Skeletal muscle cell (primary cell): Measurements from ENCODE around the gene RAB40B.
"Not testable (repeated sequence)": the region's sequence is repeated elsewhere in the genome, so short reads cannot be mapped to it uniquely, and the experiment has no call there.

ENCODE experiments used
- DNase-seq: peaks from one replicate; pipeline ENCODE4 v3.0.0-alpha.2; 2010; ENCODE audit warnings: low read depth
- H3K4me3 ChIP-seq: 2 replicates; pipeline ENCODE4 v1.5.1; 2011; ENCODE audit warnings: low read depth, mild to moderate bottlenecking, control low read depth, low read length, moderate library complexity

The RAB40B gene

GRCh38 chr17:82658331-82658730 is 40.2 kb downstream of the RAB40B start:
- DNase-seq: no peak
- H3K4me3 ChIP-seq: no peak overlapping the region

- DNase-seq: no peak
- H3K4me3 ChIP-seq: no peak overlapping the region
Measured at GRCh38 chr17:82657926-82658325, 40.6 kb downstream of the RAB40B start.

GRCh38 chr17:82656266-82656665 is 42.2 kb downstream of the RAB40B start:
- no peak overlapping the region for H3K4me3 ChIP-seq
- no peak for DNase-seq

DNA sequence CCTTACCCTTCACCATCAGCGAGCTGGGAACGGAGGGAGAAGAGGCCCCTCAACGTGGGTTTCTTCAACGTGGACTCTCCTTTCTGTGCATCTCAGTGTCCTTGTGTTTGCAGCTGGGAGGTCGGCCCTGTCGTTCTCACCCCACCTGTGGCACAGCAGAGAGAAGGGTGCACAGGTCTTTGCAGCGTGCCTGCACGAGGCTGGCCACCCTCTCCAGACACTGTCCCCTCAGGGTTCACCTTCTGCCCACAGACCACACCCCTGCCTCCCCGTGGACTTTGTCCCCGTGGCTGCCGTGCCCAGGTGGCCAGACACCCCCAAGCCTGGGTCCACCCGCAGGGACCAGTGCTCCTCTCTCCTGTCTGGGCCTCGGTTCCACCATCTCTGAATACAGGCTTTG is 43.0 kb downstream of the RAB40B start:
- no peak for DNase-seq

GRCh38 chr17:82655038-82655479 is 43.4 kb downstream of the RAB40B start:
- no peak overlapping the region for H3K4me3 ChIP-seq
- no peak for DNase-seq

More for the DNA sequence above, 43.0 kb downstream of the RAB40B start:
- H3K4me3 ChIP-seq: no peak overlapping the region

DNA sequence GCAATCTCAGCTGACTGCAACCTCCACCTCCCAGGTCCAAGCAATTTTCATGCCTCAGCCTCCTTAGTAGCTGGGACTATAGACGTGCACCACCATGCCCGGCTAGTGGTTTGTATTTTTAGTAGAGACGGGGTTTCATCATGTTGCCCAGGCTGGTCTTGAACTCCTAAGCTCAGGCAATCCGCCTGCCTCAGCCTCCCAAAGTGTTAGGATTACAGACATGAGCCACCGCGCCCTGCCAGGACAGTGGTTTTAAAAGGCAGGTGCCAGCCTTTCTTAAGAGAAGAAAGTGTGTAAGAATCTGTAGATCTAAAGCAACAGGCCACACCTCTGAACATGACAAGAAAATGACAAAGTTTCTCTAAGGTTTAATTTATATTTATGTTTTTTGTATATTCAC is 43.9 kb downstream of the RAB40B start:
- not testable (repeated sequence) for H3K4me3 ChIP-seq, DNase-seq

- no peak for DNase-seq
- H3K4me3 ChIP-seq: no peak overlapping the region
Measured at GRCh38 chr17:82653651-82654528, 44.6 kb downstream of the RAB40B start.

DNA sequence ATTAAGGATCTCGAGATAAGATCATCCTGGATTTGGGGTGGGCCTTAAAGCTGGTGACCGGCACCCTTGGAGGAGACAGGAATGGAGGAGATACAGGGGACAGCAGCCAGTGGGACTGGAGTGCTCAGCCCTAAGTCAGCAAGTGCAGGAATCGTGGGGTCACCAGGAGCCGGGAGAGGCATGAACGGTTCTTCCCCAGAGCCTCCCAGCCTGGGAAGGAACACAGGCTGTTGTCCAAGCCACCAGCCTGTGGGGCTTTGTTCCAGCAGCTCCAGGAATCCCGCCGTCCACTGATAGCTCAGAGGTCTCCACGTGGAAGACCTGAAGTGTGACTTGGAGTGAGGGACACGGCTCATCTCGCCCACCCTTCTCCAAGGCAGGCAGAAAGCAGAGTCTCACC is 47.8 kb downstream of the RAB40B start:
- no peak overlapping the region for H3K4me3 ChIP-seq
- DNase-seq: no peak

GRCh38 chr17:82649501-82650261 is 48.8 kb downstream of the RAB40B start:
- DNase-seq: no peak
- no peak overlapping the region for H3K4me3 ChIP-seq

GRCh38 chr17:82648742-82649331 is 49.7 kb downstream of the RAB40B start:
- peak overlapping the region; percentile 48 for H3K4me3 ChIP-seq
- DNase-seq: no peak

- peak within 1 kb of the TSS; percentile 84 for H3K4me3 ChIP-seq
- DNase-seq: peak; percentile 96
Measured at GRCh38 chr17:82648165-82648668, 50.3 kb downstream of the RAB40B start, which contains the start of gene WDR45B. TSS of gene WDR45B (minus strand) at chr17:82648444. CDS start at chr17:82648340, 104 bp downstream.

- no peak for DNase-seq
- peak overlapping the region; percentile 84 for H3K4me3 ChIP-seq
Measured at GRCh38 chr17:82647593-82648164, 50.8 kb downstream of the RAB40B start.

GRCh38 chr17:82645516-82645915 is 53.0 kb downstream of the RAB40B start:
- H3K4me3 ChIP-seq: no peak overlapping the region
- DNase-seq: no peak

GRCh38 chr17:82644148-82644547 is 54.4 kb downstream of the RAB40B start:
- DNase-seq: no peak
- no peak overlapping the region for H3K4me3 ChIP-seq

GRCh38 chr17:82642022-82642421 is 56.5 kb downstream of the RAB40B start:
- DNase-seq: no peak
- no peak overlapping the region for H3K4me3 ChIP-seq

- no peak overlapping the region for H3K4me3 ChIP-seq
- DNase-seq: no peak
Measured at GRCh38 chr17:82640036-82640435, 58.5 kb downstream of the RAB40B start.

DNA sequence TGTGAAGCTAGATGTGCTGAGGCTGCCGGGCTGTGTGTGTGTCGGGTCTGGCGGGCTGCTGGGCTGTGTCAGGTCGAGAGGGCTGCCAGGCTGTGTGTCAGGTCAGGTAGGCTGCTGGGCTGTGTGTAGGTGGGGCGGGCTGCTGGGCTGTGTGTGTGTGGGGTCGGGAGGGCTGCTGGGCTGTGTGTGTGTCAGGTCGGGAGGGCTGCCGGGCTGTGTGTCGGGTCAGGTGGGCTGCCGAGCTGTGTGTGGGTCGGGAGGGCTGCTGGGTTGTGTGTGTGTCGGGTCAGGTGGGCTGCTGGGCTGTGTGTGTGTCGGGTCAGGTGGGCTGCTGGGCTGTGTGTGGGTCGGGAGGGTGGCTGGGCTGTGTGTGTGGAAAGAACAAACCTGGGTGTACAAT is 58.9 kb downstream of the RAB40B start:
- no peak for DNase-seq
- H3K4me3 ChIP-seq: no peak overlapping the region

DNA sequence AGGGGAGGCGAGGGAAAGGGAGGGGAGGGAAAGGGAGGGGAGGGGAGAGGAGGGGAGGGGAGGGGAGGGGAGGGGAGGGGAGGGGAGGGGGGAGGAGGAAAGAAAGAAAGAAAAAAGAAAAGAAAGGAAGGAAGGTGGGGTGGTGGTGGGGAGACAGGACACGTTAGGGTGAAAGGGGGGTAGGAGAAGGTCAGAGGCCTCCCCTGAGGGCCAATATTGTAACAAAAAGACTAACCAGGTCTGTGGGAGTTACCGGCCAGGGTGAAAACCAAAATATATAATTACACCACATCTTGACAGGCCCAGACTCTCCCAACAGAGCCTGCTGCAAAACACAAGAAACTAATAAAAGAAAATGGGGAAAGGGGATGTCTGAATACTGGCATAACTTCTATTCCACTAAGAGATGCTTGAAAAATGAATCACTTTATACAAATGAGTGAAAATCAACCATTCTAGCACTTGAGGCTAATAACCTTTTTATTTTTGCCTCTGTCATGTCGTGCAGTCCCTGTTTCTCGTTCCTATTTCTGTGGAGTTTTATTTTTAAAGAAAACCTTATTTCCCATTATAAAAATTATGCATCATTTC is 60.2 kb downstream of the RAB40B start:
- H3K4me3 ChIP-seq: no peak overlapping the region
- no peak for DNase-seq
